Measurements from ENCODE around the gene PARD3B. TPM values are rescaled to one million over a fixed set of nuclear protein-coding genes. Genes with fewer than 3 reads are reported as not detected.

Gene PARD3B
- total RNA-seq, 1 experiment from 2014 or later: 7.6 TPM

DNA sequence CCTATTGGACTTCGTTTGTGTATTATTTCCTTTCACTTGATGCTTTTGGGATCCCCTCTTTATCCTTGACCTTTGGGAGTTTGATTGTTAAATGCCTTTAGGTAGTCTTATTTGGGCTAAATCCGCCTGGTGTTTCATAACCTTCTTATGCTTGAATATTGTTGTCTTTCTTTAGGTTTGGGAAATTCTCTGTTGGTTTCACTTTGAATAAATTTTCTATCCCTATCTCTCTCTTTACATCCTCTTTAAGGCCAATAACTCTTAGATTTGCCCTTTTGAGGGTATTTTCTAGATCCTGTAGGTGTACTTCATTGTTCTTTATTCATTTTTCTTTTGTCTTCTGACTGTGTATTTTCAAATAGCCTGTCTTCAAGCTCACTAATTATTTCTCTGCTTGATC lies 354.7 kb downstream of the PARD3B start:
- intact Hi-C loops (cut with micrococcal nuclease; ENCODE audit: unreplicated experiment): no loop called here
- POLR2A ChIA-PET (ENCODE audit: low non-redundant PET): no interaction called here
- TF ChIP-seq EZH2 (IDR thresholded peaks at IDR 0.05; ENCODE audit: borderline replicate concordance, low read depth, low read length, poor library complexity, severe bottlenecking): no peak
- TF ChIP-seq, protein P1, sequence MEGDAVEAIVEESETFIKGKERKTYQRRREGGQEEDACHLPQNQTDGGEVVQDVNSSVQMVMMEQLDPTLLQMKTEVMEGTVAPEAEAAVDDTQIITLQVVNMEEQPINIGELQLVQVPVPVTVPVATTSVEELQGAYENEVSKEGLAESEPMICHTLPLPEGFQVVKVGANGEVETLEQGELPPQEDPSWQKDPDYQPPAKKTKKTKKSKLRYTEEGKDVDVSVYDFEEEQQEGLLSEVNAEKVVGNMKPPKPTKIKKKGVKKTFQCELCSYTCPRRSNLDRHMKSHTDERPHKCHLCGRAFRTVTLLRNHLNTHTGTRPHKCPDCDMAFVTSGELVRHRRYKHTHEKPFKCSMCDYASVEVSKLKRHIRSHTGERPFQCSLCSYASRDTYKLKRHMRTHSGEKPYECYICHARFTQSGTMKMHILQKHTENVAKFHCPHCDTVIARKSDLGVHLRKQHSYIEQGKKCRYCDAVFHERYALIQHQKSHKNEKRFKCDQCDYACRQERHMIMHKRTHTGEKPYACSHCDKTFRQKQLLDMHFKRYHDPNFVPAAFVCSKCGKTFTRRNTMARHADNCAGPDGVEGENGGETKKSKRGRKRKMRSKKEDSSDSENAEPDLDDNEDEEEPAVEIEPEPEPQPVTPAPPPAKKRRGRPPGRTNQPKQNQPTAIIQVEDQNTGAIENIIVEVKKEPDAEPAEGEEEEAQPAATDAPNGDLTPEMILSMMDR (conservative IDR thresholded peaks at IDR 0.05; ENCODE audit: low read depth, low read length): no peak

DNA sequence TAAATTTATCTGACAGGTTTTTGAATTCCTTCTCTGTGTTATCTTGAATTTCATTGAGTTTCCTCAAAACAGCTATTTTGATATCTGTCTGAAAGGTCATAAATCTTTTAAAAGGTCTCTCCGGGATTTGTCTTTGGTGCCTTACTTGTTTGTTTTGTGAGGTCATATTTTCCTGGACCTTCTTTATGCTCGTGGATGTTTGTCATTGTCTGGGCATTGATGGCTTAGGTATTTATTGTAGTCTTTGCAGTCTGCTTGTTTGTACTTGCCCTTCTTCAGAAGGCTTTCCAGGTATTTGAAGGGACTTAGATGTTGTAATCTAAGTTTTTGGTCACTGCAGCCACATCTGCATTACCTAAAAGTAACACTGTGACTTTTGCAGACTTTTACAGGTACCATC lies 355.2 kb downstream of the PARD3B start:
- H3K36me3 ChIP-seq (ENCODE audit: insufficient read depth, low read length, poor library complexity, severe bottlenecking): no peaks in the 10 kb centered on the region
- no peak for DNase-seq (ENCODE audit: low spot score)
- intact Hi-C loops (cut with micrococcal nuclease; ENCODE audit: unreplicated experiment): no loop called here
- no peaks in the 10 kb centered on the region for H3K27me3 ChIP-seq (replicated peaks; ENCODE audit: insufficient read depth, low read depth, low read length, poor library complexity)
- no TSS peak for BruUV-seq (replicated peaks)
- no peak overlapping the region for H3K27ac ChIP-seq (ENCODE audit: low read depth, low read length, poor library complexity, severe bottlenecking)
- H3K4me3 ChIP-seq (ENCODE audit: low read depth, low read length, poor library complexity, severe bottlenecking): no peak overlapping the region
- CTCF ChIA-PET: no interaction called here
- TF ChIP-seq EZH2 (IDR thresholded peaks at IDR 0.05; ENCODE audit: borderline replicate concordance, low read depth, low read length, poor library complexity, severe bottlenecking): no peak
- TF ChIP-seq, protein P1 (conservative IDR thresholded peaks at IDR 0.05; ENCODE audit: low read depth, low read length): no peak
- POLR2A ChIA-PET (ENCODE audit: low non-redundant PET): interaction anchor here (0.6 kb wide), 1 partner anchor 284 kb away, joined by 3 read pairs; no protein-coding TSS in a partner anchor
- no peaks in the 10 kb centered on the region for H3K4me1 ChIP-seq (ENCODE audit: insufficient read depth, low read length, poor library complexity, severe bottlenecking)
- no peaks in the 10 kb centered on the region for H3K9me3 ChIP-seq (ENCODE audit: low read depth, low read length, poor library complexity, severe bottlenecking)

More for the DNA sequence above, 354.7 kb downstream of the PARD3B start:
- Histone ChIP-seq H3K27me3 (replicated peaks; ENCODE audit: insufficient read depth, low read depth, low read length, poor library complexity) (no peaks in the 10 kb centered on the region), H3K27ac (ENCODE audit: low read depth, low read length, poor library complexity, severe bottlenecking) (no peak overlapping the region), H3K9me3 (ENCODE audit: low read depth, low read length, poor library complexity, severe bottlenecking) (no peaks in the 10 kb centered on the region), H3K36me3 (ENCODE audit: insufficient read depth, low read length, poor library complexity, severe bottlenecking) (no peaks in the 10 kb centered on the region), H3K4me1 (ENCODE audit: insufficient read depth, low read length, poor library complexity, severe bottlenecking) (no peaks in the 10 kb centered on the region), H3K4me3 (ENCODE audit: low read depth, low read length, poor library complexity, severe bottlenecking) (no peak overlapping the region)
- BruUV-seq (replicated peaks): no TSS peak
- CTCF ChIA-PET: no interaction called here
- no peak for DNase-seq (ENCODE audit: low spot score)

DNA sequence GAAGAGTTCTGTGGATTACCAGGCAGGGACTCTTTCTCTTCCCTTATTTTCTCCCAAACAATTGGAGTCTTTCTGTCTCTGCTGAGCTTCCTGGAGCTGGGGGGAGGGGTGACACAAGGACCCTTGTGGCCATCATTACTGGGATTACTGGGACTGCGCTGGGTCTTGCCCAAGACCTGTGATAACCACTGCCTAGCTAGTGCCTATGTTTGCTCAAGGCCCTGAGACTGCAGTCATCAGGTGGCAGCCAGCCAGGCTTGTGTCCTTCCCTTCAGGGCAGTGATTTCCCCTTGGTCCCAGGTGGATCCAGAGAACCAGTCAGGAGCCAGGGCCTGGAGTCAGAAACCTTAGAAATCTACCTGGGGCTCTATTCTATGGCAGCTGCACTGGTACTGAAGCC lies 355.6 kb downstream of the PARD3B start:
- H3K27ac ChIP-seq (ENCODE audit: low read depth, low read length, poor library complexity, severe bottlenecking): no peak overlapping the region
- no peaks in the 10 kb centered on the region for H3K9me3 ChIP-seq (ENCODE audit: low read depth, low read length, poor library complexity, severe bottlenecking)
- TF ChIP-seq EZH2 (IDR thresholded peaks at IDR 0.05; ENCODE audit: borderline replicate concordance, low read depth, low read length, poor library complexity, severe bottlenecking): no peak
- TF ChIP-seq, protein P1 (conservative IDR thresholded peaks at IDR 0.05; ENCODE audit: low read depth, low read length): no peak
- no peaks in the 10 kb centered on the region for H3K27me3 ChIP-seq (replicated peaks; ENCODE audit: insufficient read depth, low read depth, low read length, poor library complexity)
- intact Hi-C loops (cut with micrococcal nuclease; ENCODE audit: unreplicated experiment): no loop called here
- H3K4me3 ChIP-seq (ENCODE audit: low read depth, low read length, poor library complexity, severe bottlenecking): no peak overlapping the region
- H3K4me1 ChIP-seq (ENCODE audit: insufficient read depth, low read length, poor library complexity, severe bottlenecking): no peaks in the 10 kb centered on the region
- no TSS peak for BruUV-seq (replicated peaks)
- no peaks in the 10 kb centered on the region for H3K36me3 ChIP-seq (ENCODE audit: insufficient read depth, low read length, poor library complexity, severe bottlenecking)
- CTCF ChIA-PET: no interaction called here
- POLR2A ChIA-PET (ENCODE audit: low non-redundant PET): interaction anchor here (0.6 kb wide), 1 partner anchor 284 kb away, joined by 3 read pairs; no protein-coding TSS in a partner anchor
- no peak for DNase-seq (ENCODE audit: low spot score)

All from A673 (cell line).